Fibroblast of mammary gland (primary cell): ENCODE measurements around the gene GULP1.
"Not testable (repeated sequence)": the region's sequence is repeated elsewhere in the genome, so short reads cannot be mapped to it uniquely, and the experiment has no call there.

Source experiments
- DNase-seq: peaks from one replicate; pipeline ENCODE4 v3.0.0-alpha.2; 2010; ENCODE audit warnings: low read depth
- H3K4me3 ChIP-seq: 2 replicates; pipeline ENCODE4 v1.5.1; 2011; ENCODE audit warnings: low read depth, mild to moderate bottlenecking, low read length, moderate library complexity; ENCODE audit not compliant: control insufficient read depth
- TF ChIP-seq, protein P1 (sequence below): conservative IDR thresholded peaks from 2 replicates; pipeline ENCODE4 v1.5.1; 2011; ENCODE audit warnings: low read depth, low read length, inconsistent platforms; ENCODE audit not compliant: control insufficient read depth, insufficient read depth

GULP1 gene

DNA sequence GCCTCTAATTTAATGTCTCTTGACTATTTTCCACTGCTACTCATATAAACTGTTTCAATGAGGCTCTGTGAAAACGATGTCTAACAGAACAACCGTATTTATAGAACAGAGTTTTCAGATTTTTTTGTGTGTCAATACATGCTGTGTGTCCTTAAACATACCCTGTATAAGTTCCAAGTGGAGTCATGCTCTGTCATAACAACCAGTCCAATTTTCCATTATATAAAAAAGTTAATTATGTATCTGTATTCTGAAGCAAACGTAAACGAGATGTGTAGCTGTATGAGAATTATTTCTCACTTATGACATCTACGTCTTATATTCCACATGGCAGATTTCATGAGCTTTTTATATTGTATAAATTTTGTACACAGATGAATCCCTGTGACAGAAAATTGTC is 13.9 kb upstream of the GULP1 start:
- no peak for DNase-seq
- no peak overlapping the region for H3K4me3 ChIP-seq
- TF ChIP-seq, protein P1, sequence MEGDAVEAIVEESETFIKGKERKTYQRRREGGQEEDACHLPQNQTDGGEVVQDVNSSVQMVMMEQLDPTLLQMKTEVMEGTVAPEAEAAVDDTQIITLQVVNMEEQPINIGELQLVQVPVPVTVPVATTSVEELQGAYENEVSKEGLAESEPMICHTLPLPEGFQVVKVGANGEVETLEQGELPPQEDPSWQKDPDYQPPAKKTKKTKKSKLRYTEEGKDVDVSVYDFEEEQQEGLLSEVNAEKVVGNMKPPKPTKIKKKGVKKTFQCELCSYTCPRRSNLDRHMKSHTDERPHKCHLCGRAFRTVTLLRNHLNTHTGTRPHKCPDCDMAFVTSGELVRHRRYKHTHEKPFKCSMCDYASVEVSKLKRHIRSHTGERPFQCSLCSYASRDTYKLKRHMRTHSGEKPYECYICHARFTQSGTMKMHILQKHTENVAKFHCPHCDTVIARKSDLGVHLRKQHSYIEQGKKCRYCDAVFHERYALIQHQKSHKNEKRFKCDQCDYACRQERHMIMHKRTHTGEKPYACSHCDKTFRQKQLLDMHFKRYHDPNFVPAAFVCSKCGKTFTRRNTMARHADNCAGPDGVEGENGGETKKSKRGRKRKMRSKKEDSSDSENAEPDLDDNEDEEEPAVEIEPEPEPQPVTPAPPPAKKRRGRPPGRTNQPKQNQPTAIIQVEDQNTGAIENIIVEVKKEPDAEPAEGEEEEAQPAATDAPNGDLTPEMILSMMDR, result no peak

DNA sequence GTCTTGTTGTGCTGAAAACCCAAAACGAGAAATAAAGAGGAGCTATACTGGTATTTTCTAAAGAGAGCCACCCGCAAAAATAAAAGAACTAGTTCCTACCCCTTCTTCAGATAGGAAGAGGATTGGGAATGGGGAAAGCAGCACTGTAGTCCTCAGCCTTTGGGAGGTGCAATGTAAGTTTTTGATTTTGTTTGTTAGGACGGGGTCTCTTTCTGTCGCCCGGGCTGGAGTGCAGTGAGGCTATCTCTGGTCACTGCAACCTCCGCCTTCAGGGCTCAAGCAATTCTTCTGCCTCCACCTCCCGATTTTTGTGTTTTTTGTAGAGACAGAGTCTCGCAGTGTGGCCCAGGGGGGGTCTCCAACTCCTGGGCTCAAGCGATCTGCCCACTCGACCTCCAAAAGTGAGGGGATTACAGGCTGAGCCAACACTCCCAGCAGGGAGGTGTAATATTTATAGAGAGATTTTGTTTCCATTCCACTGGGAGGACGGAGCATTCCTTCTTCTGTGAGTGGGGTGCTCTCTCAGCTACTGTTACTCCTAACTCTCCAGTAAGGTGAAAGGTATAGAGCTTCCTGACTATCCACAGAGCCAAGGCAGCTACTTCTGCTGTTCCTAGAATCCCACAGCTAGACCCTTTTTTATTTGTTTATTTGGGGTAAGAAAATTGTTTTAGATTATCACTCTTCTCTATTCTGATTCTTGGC is 13.1 kb upstream of the GULP1 start:
- TF ChIP-seq, protein P1, result no peak
- no peak for DNase-seq
- no peak overlapping the region for H3K4me3 ChIP-seq

DNA sequence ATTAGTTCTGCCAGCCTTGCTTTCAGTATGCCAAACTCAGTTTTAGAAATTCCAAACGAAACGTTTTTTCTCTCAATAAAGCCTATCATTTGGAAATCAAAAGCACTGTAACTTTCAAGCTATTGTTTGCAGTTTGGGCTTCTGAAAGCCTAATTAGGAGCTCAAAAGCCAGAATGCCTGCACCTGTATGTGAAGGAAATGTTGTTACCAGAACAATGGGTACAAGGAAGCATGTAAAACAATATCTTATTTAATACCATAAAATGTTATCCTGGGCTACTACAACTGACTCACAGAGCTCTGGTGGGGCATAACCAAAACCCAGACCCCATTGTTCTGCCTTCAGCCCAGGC is 12.6 kb upstream of the GULP1 start:
- TF ChIP-seq, protein P1, result no peak
- no peak for DNase-seq
- H3K4me3 ChIP-seq, result no peak overlapping the region

DNA sequence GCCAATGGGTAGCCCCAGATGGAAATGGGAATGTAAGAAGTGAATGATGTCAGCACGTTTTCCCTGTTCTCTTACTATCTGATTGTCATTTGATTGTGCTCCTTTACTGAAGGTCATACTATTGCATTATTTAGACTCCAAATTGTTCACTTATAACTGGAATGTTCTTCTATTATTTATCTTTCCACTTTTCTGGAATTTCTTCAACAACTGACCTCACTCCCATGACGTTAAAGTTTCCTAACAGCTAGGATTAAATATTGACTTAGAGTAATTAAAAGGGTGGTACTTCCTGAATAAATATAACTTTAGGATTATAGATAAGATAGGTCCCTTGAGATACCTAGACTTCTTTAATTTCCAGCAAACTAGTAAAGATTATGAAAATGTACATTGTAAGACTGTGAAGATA is 10.9 kb upstream of the GULP1 start:
- TF ChIP-seq, protein P1, result no peak

DNA sequence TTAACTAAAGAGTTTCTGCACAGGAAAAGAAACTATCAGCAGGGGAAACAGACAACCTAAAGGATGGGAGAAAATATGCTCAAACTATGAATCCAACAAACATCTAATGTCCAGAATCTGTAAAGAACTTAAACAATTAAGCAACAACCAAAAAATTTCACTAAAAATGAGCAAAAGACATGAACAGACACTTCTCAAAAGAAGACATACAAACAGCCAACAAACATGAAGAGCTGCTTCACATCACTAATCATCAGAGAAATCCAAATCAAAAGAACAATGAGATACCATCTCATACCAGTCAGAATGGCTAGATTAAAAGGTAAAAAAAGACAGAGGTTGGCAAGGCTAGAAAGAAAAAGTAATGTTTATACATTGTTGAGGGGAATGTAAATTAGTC is 8.8 kb upstream of the GULP1 start:
- H3K4me3 ChIP-seq, result no peak overlapping the region
- DNase-seq, result no peak
- TF ChIP-seq, protein P1, result no peak

More for the DNA sequence above, 10.9 kb upstream of the GULP1 start:
- no peak for DNase-seq
- no peak overlapping the region for H3K4me3 ChIP-seq

DNA sequence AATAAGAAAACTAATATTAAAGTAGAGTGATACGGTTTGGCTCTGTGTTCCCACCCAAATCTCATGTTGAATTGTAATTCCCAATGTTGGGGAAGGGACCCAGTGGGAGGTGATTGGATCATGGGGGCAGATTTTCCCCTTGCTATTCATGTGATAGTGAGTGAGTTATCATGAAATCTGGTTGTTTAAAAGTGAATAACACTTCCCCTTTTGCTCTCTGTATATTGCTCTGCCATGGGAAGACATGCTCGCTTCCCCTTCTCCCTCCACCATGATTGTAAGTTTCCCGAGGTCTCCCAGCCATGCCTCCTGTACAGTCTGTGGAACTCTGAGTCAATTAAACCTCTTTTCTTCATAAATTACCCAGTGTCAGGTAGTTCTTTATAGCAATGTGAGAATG is 7.4 kb upstream of the GULP1 start:
- not testable (repeated sequence) for H3K4me3 ChIP-seq, DNase-seq

DNA sequence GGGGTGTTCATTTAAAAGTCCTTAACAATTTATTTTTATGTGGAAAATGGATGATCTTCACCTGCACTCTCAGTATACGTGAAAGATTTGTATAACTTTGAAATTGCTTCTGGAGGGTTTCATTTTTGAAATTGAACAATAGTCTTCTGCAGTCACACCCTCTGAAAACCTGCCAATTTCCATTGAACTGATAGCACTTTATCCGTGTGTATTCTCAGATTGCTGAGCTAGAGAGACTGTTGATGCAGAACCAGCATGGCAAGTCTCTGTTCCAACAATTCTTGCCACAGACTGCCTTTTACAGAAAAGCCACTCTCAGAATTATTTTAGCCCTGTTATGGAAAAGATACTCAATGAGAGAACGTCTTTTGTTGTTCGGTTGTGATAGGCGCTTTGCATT is 6.6 kb upstream of the GULP1 start:
- no peak overlapping the region for H3K4me3 ChIP-seq
- DNase-seq, result no peak
- TF ChIP-seq, protein P1, result no peak
